Keratinocyte (primary cell): Measurements from ENCODE around the gene ATF6B.

ENCODE experiments used
- CTCF ChIP-seq, 3 experiments: IDR thresholded peaks in 1 of 3; conservative IDR thresholded peaks in 1 of 3; optimal IDR thresholded peaks in 1 of 3; 2 replicates in 2 of 3; 3 replicates in 1 of 3; pipeline versions ENCODE3 to v1.5.1; 2011; ENCODE audit warnings: low read length in 3 of 3, mild to moderate bottlenecking in 3 of 3, moderate library complexity in 2 of 3, control low read depth in 1 of 3, inconsistent platforms in 1 of 3; ENCODE audit not compliant: insufficient read depth in 2 of 3; ENCODE audit errors: extremely low read depth in 1 of 3
- EZH2 ChIP-seq: IDR thresholded peaks from one replicate; pipeline ENCODE4 v1.6.1; 2012; ENCODE audit warnings: inconsistent platforms, mild to moderate bottlenecking, low read length, moderate library complexity

DNA sequence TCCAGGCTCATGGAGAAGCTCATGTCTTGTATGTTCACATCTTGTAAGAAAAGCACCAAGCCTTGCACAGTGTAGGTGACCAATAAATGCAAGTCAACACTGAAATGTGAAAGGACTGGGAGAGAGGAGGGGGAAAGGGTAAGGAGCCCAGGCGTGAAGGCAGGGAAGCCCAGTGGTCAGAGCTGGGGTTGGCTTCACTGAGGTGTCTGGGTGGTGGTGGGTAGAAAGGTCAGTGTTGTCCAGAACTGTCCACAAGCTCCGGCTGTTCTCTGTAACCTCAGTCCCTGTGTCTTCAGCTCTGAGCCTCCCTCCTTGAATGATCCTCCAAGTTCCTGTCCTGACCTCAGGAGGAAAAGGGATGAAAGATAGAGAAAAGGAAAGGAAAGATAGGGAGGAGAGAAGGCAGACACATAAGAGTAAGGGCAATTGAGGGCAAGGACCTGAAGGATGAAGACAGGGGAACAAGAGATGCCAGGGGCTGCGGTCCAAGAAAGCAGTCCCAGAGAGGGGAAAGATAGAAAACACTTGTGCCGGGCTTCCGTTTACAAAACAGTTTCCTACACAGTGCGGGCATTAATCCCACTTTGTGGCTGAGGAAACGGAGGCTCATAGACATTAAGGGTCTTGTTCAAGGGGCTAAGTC, 16.5 kb downstream of the ATF6B start:
- TF ChIP-seq CTCF (optimal IDR thresholded peaks at IDR 0.05 in 1 of 3, IDR thresholded peaks at IDR 0.05 in 1 of 3, conservative IDR thresholded peaks at IDR 0.05 in 1 of 3; ENCODE audit: extremely low read depth in 1 of 3, insufficient read depth in 2 of 3, low read length in 3 of 3) (no peak), EZH2 (no peak)
